Activated T-cell treated with anti-CD3 and anti-CD28 coated beads, Interleukin-2, amount 50 U/mL, for 4 hours (primary cell): ENCODE data around the gene ZNF365. TPM values are rescaled to one million over a fixed set of nuclear protein-coding genes. Genes with fewer than 3 reads are reported as not detected.

Experiments
- ATAC-seq, 2 donors: fragments of 200-7000 bp; cut with Tn5 transposase; one replicate each; pipeline ENCODE4 v1.10.0; 2021
- DNase-seq: peaks from one replicate; pipeline ENCODE4 v3.0.0-alpha.2; 2020
- H3K27me3 Mint-ChIP-seq: one replicate; pipeline ENCODE4 v1.8.0; 2021; ENCODE audit warnings: low read depth, mixed read lengths
- H3K36me3 Mint-ChIP-seq: one replicate; pipeline ENCODE4 v1.8.0; 2022; ENCODE audit warnings: mixed read lengths; ENCODE audit not compliant: insufficient read depth
- H3K4me1 Mint-ChIP-seq: one replicate; pipeline ENCODE4 v1.8.0; 2021; ENCODE audit warnings: low read depth, mixed read lengths
- H3K4me3 Mint-ChIP-seq: one replicate; pipeline ENCODE4 v1.8.0; 2021; ENCODE audit warnings: mild to moderate bottlenecking, moderate library complexity, mixed read lengths
- H3K9me3 Mint-ChIP-seq: one replicate; pipeline ENCODE4 v1.8.0; 2021; ENCODE audit warnings: mixed read lengths
- total RNA-seq, 3 donors: library from RNA; stranded (reverse); gene quantifications; one replicate each; pipeline ENCODE4 v1.2.1, GENCODE V29; 2021

The ZNF365 gene
- total RNA-seq, 3 donors from 2014 or later: 1.3 to 3.4 (median 1.7) TPM

DNA sequence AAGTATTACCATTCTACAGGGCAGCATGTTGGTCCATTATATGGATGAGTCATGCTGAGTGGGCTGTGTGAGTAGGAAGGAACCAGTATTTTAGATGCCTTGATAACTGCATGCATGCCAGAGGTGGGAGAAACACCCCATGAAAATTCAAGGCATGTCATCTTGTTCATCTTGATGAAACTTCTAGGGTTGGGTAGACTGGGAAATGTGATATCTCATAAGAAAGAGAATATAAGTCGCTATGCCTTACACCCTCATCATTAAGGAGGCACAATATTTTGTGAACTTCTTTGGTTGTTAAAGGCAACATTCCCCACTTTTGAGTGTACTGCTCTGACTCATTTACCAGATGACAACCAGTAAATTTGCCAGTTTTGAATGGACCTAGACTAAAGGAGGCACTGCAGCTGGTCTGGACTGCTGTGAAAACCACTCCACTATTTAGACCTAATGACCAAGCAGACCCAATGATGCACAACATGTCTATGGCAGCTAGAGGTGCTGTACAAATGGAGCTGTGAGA lies 48.0 kb downstream of the ZNF365 start:
- peaks cover 25% of the 10 kb centered on the region for H3K4me1 Mint-ChIP-seq
- no peak overlapping the region for H3K4me3 Mint-ChIP-seq
- peaks cover 4% of the 10 kb centered on the region for H3K27me3 Mint-ChIP-seq
- no peak for DNase-seq
- H3K9me3 Mint-ChIP-seq: no peaks in the 10 kb centered on the region
- no peak for ATAC-seq
- H3K36me3 Mint-ChIP-seq: no peaks in the 10 kb centered on the region

DNA sequence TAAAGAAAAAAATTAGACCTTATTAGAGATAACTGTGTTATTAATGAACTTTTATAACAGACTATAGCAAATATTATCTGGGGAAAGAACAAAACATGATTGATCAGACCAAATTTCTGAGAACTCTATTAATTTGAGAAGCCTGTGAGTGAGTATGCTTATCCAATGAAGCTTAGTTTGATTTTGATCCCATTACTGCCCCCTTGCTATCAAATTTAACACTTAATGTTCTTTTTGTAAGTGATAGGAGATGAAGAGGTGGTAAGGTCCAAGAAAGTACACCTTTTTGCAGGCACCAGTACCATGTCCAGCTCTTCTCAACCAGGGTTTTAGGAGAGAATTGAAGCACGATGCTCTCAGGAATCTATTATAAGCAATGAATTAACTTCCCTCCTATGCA lies 49.9 kb downstream of the ZNF365 start:
- Mint-ChIP-seq H3K4me1 (peaks cover 25% of the 10 kb centered on the region), H3K4me3 (no peak overlapping the region), H3K9me3 (peaks cover 6% of the 10 kb centered on the region), H3K27me3 (no peaks in the 10 kb centered on the region), H3K36me3 (peaks cover 3% of the 10 kb centered on the region)
- no peak for ATAC-seq
- DNase-seq: no peak

DNA sequence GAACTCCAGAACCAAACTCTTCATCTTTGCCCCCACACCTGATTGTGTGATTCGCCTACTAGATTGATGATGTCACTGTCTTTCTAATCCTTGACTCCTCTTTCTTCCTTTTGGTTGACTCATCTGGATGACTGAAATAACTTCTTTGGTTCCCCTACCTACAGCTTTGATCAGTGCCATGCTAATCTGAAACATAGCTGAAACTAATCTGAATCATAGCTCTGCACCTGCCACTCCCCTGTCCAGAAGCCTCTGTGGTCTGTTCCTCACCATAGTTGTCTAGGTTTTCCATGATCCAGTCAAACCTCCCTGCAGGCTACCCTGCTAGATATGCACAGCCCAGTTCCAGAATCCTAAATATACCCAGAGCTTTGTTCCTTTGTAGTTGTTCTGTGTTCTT lies 51.9 kb downstream of the ZNF365 start:
- Mint-ChIP-seq H3K9me3 (peaks cover 6% of the 10 kb centered on the region), H3K4me3 (no peak overlapping the region), H3K27me3 (no peaks in the 10 kb centered on the region), H3K4me1 (peaks cover 25% of the 10 kb centered on the region), H3K36me3 (peaks cover 3% of the 10 kb centered on the region)
- no peak for DNase-seq
- peak; percentile 99 for ATAC-seq

DNA sequence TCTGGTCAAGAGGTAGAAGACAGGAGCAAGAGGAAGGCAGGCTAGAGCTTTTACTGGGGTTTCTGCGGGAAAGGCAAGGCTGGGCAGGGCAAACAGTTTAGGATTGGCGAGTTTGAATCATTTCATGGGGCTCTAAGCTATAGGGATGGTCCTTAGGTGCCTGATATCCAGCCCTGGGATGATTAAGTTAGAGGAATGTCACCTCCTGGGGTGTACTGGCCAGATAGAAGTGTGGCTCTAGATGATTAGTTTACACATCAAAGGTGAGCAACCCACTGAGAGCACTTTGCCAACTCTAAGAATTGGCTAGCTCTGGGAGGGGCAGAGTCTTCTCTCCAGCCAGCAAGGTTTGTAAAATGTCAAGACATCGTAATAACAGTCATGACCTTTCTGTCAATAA lies 52.4 kb downstream of the ZNF365 start:
- Mint-ChIP-seq H3K36me3 (peaks cover 3% of the 10 kb centered on the region), H3K27me3 (no peaks in the 10 kb centered on the region), H3K4me1 (peaks cover 26% of the 10 kb centered on the region), H3K9me3 (peaks cover 6% of the 10 kb centered on the region), H3K4me3 (no peak overlapping the region)
- ATAC-seq: peak in 1 of 2 donors; percentile 1
- no peak for DNase-seq

DNA sequence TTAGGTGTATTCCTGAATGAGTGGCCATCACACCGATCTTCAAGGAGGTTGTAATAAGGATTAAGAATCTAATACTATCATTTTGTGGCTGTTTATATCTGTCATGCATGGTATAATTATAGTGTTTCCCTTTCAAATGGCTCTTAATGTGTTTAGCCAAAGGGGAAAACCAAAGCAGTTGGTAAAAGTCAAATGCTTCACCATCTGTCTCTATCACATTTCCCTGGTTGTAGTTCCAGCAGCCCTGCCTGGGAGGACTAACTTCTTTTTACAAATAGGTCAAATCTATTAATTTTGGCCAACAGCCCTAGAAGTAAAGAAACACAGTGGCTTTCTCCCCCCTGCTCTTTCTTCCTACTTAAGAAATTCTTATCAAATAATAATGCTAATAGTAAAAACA lies 56.7 kb downstream of the ZNF365 start:
- H3K4me1 Mint-ChIP-seq: peaks cover 35% of the 10 kb centered on the region

DNA sequence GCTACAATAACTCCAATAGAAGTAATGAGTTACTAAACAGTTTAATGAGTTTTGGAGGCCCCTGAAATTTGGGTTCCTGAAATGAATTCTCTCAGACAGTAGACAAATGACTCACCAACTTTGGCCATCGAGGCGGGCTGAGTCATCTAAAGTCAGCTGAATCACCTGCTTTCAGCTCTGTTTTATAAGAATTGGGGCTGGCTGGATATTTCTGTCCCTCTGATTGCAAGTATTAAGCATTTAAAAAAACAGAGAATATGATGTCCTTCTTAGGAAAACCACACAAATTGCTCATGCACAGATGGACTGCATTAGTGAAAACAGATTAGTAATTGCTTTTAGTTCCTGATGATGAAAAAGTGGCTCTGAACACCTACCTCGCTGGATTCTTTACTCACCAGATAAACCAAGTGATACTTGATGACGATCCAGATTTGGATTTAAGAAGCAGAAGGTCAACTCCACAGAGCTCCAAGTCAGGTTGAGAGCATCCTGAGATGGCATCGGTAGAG lies 59.1 kb downstream of the ZNF365 start:
- peaks cover 8% of the 10 kb centered on the region for H3K9me3 Mint-ChIP-seq

More for the DNA sequence above, 56.7 kb downstream of the ZNF365 start:
- ATAC-seq (no peak), DNase-seq (no peak)
- Mint-ChIP-seq H3K36me3 (peaks cover 3% of the 10 kb centered on the region), H3K27me3 (no peaks in the 10 kb centered on the region), H3K4me3 (no peak overlapping the region), H3K9me3 (peaks cover 8% of the 10 kb centered on the region)

DNA sequence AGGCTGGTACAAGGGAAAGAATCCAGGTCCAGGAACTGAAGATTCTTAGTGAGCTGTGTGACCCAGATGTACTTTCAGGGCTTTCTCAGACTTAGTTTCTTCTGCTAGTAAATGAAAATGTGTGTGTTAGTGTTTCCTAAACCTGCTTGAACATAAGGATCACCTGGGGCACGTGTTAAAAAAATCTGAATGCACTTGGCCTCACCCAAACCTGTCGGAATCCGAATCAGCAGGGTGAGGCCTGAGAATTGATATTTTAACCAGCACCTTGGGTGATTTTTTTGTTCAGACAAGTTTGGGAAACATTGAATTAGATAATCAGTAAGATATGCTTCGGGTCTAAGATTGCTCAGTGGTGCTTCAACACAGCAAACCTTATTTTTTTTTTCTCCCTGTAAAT lies 59.7 kb downstream of the ZNF365 start:
- Mint-ChIP-seq H3K4me3 (no peak overlapping the region), H3K36me3 (no peaks in the 10 kb centered on the region), H3K9me3 (peaks cover 2% of the 10 kb centered on the region), H3K27me3 (peaks cover 3% of the 10 kb centered on the region), H3K4me1 (peaks cover 29% of the 10 kb centered on the region)
- no peak for ATAC-seq
- no peak for DNase-seq

More for the DNA sequence above, 59.1 kb downstream of the ZNF365 start:
- Mint-ChIP-seq H3K4me3 (peak overlapping the region; percentile 65), H3K4me1 (peaks cover 29% of the 10 kb centered on the region), H3K36me3 (peaks cover 3% of the 10 kb centered on the region), H3K27me3 (peaks cover 2% of the 10 kb centered on the region)
- ATAC-seq (peak; percentile 84 to 87), DNase-seq (peak; percentile 53)

DNA sequence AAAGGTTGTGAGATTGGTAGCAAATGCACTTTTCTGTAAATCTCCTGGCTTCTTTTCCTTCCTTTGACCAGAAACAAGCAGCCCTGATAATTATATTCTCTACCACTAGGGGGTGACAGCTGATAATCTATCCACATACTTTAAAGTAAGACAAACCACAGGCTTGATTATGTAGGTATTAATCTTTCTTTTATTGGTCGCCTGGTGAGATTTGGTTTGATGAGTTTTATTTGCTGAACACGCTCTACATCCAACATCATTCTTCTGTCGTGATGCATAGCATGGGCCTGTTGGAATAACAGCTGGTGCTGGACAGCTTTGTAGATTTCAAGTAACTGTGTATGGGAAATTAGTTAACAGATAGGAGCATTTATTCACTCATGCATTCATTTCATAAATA lies 63.5 kb downstream of the ZNF365 start:
- H3K9me3 Mint-ChIP-seq: peaks cover 2% of the 10 kb centered on the region
- H3K4me3 Mint-ChIP-seq: no peak overlapping the region
- H3K4me1 Mint-ChIP-seq: peaks cover 21% of the 10 kb centered on the region
- peak in 1 of 2 donors; percentile 25 for ATAC-seq
- no peak for DNase-seq
- H3K27me3 Mint-ChIP-seq: peaks cover 3% of the 10 kb centered on the region
- no peaks in the 10 kb centered on the region for H3K36me3 Mint-ChIP-seq

DNA sequence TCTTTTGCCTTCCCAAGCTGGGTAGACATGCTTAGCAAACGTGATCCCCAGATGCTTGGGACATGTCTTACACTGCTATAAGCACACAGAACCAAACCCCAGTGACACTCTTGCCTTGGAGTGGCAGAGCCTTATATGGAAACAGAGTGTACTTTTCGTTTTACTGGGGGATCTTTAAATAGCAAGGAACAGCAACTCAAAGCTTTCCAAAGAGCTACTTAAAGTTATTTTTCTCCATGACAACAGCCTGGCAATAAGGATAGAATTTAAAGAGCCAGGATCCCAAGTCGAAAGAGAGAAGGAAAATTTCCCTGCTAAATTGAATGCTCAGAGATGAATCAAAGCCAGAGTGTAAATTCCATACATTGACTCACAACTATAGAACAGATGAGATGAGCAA lies 67.8 kb downstream of the ZNF365 start:
- Mint-ChIP-seq H3K9me3 (no peaks in the 10 kb centered on the region), H3K27me3 (peaks cover 3% of the 10 kb centered on the region), H3K4me3 (no peak overlapping the region), H3K36me3 (no peaks in the 10 kb centered on the region), H3K4me1 (peaks cover 2% of the 10 kb centered on the region)
- no peak for DNase-seq
- ATAC-seq: no peak

DNA sequence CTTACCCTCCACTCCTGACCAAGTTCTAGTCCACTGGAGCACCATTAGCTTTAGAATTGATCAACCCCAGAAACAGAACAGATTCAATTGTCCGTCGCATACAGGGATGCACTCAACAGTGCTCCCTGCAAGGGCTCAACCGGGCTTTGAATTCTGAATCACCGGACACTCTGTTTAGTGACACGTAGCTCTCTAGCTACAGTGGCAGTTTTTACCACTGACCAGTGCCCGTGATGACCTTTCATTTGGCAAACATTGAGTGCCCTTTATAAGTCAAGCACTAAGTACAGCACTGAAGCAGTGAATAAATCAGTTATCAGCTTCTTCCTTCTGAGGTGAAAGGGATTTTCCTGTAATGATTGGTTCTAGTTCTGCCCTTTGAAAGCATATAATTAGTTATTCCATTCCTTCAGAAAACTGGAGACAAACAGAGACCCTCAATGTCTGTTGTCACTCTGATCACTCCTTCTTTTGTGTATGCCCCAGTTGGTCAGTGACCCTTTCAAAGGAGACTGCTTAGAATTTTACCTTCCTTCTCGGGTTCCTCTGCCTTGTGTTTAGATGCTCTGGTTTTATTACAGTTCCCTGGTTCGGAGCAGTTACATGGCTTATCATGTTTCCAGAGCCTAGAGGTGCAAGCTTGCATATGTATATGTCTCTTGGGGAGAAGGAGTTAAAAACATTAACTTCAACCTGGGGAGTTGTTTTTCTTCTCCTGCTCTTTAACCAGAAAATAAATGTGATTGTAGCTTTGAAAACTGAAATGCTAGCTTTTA lies 68.9 kb downstream of the ZNF365 start:
- no peak for ATAC-seq
- no peaks in the 10 kb centered on the region for H3K36me3 Mint-ChIP-seq
- H3K9me3 Mint-ChIP-seq: no peaks in the 10 kb centered on the region

DNA sequence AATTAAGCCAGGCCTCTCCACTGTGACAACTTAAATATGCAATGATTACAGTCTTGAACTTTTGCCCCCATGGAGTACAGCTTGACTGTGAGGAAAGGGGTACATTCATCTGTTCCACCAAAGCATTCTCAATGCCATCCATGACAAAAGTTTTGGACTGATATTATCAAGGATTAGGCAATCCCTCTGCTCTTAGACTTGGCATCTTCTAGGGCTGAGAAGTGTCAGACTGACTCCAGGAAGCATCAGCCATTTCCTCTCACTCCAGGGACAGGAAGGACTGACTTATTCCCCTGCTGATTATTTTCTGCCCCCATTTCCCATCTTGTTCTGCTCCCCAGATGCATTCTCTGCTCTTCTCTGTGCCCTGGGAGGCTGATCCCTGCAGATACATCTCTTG lies 69.7 kb downstream of the ZNF365 start:
- Mint-ChIP-seq H3K36me3 (no peaks in the 10 kb centered on the region), H3K4me1 (no peaks in the 10 kb centered on the region), H3K27me3 (no peaks in the 10 kb centered on the region), H3K9me3 (no peaks in the 10 kb centered on the region), H3K4me3 (no peak overlapping the region)
- DNase-seq (no peak), ATAC-seq (no peak)

More for the DNA sequence above, 68.9 kb downstream of the ZNF365 start:
- Mint-ChIP-seq H3K27me3 (peaks cover 1% of the 10 kb centered on the region), H3K4me1 (no peaks in the 10 kb centered on the region), H3K4me3 (no peak overlapping the region)
- no peak for DNase-seq

DNA sequence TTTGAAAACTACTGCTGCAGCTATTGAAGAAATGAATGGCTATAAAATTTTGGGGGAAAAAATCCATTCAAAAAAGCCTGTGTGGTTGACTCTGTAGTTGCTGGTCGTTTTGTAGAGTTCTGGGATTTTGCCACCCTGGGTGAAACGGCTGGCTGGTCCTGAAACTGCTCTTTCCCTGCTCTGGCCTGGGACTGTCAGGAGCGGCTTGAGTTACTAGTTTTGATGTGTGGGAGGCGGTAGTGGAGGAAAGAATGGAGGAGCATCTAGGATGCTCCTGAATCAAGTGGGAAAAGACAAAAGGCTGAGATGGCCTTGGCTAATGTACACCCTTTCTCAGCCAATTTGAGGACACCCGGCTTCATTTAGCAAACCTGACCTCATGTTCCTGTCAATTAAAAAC lies 72.5 kb downstream of the ZNF365 start:
- Mint-ChIP-seq H3K4me1 (no peaks in the 10 kb centered on the region), H3K36me3 (no peaks in the 10 kb centered on the region), H3K27me3 (no peaks in the 10 kb centered on the region), H3K9me3 (no peaks in the 10 kb centered on the region), H3K4me3 (no peak overlapping the region)
- DNase-seq (no peak), ATAC-seq (no peak)

DNA sequence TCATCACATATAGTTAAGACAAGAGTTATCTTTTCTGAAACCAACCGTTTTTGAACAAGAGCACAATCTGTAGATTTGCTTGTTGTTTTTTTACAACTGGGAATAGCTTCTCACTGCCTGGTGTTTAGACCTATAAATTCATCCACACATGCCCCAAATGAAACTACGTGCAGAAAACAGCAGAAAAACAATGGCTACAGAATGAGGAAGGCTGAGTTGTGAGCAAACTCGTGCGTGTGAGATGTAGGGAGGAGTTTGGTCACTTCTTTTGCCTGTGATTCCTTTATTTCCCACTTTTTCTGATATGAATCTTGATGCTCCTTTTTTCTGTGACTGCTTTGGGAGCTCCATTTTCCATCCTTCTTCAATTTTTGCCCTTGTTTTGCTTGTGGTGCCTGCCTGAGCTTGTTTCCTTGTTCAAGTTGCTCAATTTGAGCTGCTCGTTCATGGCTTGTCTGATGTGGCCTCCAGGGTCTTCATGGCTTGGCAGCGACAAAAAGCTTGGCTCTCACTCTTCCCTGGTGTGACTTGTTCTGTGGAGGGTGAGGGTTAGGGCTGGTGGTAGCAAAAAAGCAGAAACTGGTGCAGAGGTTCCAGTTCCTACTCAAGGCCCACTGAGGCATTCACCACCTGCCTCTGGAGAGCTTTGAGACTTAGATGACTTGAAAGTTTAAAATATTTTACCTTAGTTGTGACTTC lies 76.9 kb downstream of the ZNF365 start:
- ATAC-seq (no peak), DNase-seq (no peak)
- H3K27me3 Mint-ChIP-seq: peaks cover 5% of the 10 kb centered on the region
- no peaks in the 10 kb centered on the region for H3K36me3 Mint-ChIP-seq
- H3K4me1 Mint-ChIP-seq: no peaks in the 10 kb centered on the region
- H3K9me3 Mint-ChIP-seq: peaks cover 8% of the 10 kb centered on the region
- H3K4me3 Mint-ChIP-seq: no peak overlapping the region

DNA sequence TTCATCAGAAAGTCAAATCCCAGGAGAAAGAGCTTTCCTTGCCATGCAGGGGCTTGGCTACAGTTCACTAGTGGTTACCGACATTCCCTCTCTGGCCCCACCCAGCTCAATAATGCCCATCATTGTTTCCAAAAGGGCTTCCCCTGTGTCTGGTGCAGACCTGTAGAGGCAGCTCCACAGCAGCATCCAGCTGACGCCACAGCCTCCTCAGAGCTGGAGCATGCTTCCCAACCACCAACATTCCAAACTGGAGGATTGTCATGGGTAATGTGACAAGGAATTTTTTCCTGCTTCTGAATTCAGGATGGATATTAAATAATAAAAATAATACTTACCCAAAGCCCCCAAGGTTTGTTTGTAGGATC lies 77.4 kb downstream of the ZNF365 start:
- Mint-ChIP-seq H3K9me3 (peaks cover 8% of the 10 kb centered on the region), H3K27me3 (peaks cover 5% of the 10 kb centered on the region), H3K4me1 (peaks cover 3% of the 10 kb centered on the region), H3K36me3 (no peaks in the 10 kb centered on the region), H3K4me3 (no peak overlapping the region)
- no peak for ATAC-seq
- DNase-seq: no peak
